ENCODE measurements around the gene GFER. TPM values are rescaled to one million over a fixed set of nuclear protein-coding genes. Genes with fewer than 3 reads are reported as not detected.
A peak's percentile ranks its signal among the peaks of the same experiment; 100 is the strongest.

Gene GFER
- polyA plus RNA-seq, 3 donors: 8.1 to 22.7 (median 22.4) TPM

DNA sequence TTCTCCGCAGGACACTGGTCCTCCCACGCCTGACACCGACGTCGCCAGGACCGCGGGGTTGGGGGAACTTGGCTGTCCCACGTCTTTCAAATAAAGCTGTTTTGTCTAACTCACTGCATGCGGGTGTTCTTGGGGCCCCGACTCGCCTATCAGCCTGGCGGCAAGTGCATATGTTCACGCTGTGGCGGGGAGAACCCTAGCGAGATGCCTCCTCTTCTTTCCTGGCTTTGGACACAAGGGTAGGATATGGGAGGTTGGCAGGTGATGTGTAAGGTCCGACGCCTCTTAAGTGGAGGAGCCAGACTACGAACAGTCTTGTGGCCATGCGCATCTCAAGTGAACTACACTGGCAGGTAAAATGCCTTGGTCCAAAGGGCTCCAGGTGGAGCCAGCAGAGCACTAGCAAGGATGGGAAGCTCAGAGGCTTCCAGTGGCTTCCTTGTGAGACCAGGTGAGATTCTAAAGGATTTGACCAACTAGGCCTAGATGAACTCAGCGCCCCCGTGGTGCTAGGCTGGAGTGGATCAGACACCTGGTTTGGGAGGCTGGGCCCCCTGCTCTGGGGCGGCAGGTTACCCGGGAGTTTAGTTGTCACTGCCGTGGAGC is 18.5 kb upstream of the GFER start:
- H3K27ac Mint-ChIP-seq: peak overlapping the region; percentile 93 to 97 (median 95)
- Histone ChIP-seq H3K27ac (ENCODE audit: low read depth in 1 of 2, low read length in 2 of 2) (peak overlapping the region; percentile 93), H3K36me3 (replicated peaks in 1 of 2; ENCODE audit: control insufficient read depth in 1 of 2, insufficient read depth in 2 of 2, low read length in 2 of 2) (peaks cover 21% of the 10 kb centered on the region in 2 donors), H4K20me1 (ENCODE audit: insufficient read depth, low read length) (peaks cover 33% of the 10 kb centered on the region), H2AFZ (ENCODE audit: insufficient read depth, low read depth, low read length, poor library complexity, severe bottlenecking) (peak overlapping the region; percentile 75), H3K27me3 (ENCODE audit: control insufficient read depth in 2 of 2, insufficient read depth in 2 of 2, low read length in 2 of 2) (no peaks in the 10 kb centered on the region), H3K4me2 (replicated peaks; ENCODE audit: extremely low read depth, low read length, poor library complexity, severe bottlenecking) (peak overlapping the region; percentile 84), H3K9ac (ENCODE audit: insufficient read depth, low read length, poor library complexity, severe bottlenecking) (peak overlapping the region; percentile 95), H3K4me3 (replicated peaks in 1 of 3; ENCODE audit: low read depth in 2 of 3, low read length in 3 of 3) (peak overlapping the region; percentile 55 to 91 (median 82)), H3K79me2 (ENCODE audit: insufficient read depth, low read length) (peaks cover 40% of the 10 kb centered on the region), H3K9me3 (replicated peaks in 1 of 2; ENCODE audit: control insufficient read depth in 1 of 2, insufficient read depth in 1 of 2, low read length in 2 of 2) (no peaks in the 10 kb centered on the region), H3K4me1 (ENCODE audit: control insufficient read depth in 1 of 2, insufficient read depth in 2 of 2, low read length in 2 of 2) (peaks cover 26 to 33% of the 10 kb centered on the region in 2 donors)
- H3K4me3 Mint-ChIP-seq: peak overlapping the region; percentile 89 to 92
- 30% methylated on average over 21 of the region's 24 CpGs for WGBS (ENCODE audit: insufficient coverage)
- intact Hi-C loops (cut with micrococcal nuclease): no loop called here
- peaks cover 0 to 2% (median 0%) of the 10 kb centered on the region in 3 donors for H3K27me3 Mint-ChIP-seq (ENCODE audit: low read depth in 3 of 3)
- DNase-seq: no peak
- H3K4me1 Mint-ChIP-seq: peaks cover 32% of the 10 kb centered on the region
- H3K36me3 Mint-ChIP-seq: peaks cover 24 to 30% of the 10 kb centered on the region in 2 donors
- peaks cover 0 to 2% (median 0%) of the 10 kb centered on the region in 7 donors for H3K9me3 Mint-ChIP-seq
- TF ChIP-seq, protein P1, sequence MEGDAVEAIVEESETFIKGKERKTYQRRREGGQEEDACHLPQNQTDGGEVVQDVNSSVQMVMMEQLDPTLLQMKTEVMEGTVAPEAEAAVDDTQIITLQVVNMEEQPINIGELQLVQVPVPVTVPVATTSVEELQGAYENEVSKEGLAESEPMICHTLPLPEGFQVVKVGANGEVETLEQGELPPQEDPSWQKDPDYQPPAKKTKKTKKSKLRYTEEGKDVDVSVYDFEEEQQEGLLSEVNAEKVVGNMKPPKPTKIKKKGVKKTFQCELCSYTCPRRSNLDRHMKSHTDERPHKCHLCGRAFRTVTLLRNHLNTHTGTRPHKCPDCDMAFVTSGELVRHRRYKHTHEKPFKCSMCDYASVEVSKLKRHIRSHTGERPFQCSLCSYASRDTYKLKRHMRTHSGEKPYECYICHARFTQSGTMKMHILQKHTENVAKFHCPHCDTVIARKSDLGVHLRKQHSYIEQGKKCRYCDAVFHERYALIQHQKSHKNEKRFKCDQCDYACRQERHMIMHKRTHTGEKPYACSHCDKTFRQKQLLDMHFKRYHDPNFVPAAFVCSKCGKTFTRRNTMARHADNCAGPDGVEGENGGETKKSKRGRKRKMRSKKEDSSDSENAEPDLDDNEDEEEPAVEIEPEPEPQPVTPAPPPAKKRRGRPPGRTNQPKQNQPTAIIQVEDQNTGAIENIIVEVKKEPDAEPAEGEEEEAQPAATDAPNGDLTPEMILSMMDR (IDR thresholded peaks at IDR 0.05): no peak

- Histone ChIP-seq H3K4me3 (replicated peaks in 1 of 3; ENCODE audit: low read depth in 2 of 3, low read length in 3 of 3) (peak within 1 kb of the TSS in 2 of 3 experiments; percentile 82 to 91), H3K27me3 (ENCODE audit: control insufficient read depth in 2 of 2, insufficient read depth in 2 of 2, low read length in 2 of 2) (no peaks in the 10 kb centered on the region), H3K27ac (ENCODE audit: low read depth in 1 of 2, low read length in 2 of 2) (peak within 1 kb of the TSS; percentile 93), H3K79me2 (ENCODE audit: insufficient read depth, low read length) (peaks cover 36% of the 10 kb centered on the region), H3K4me1 (ENCODE audit: control insufficient read depth in 1 of 2, insufficient read depth in 2 of 2, low read length in 2 of 2) (peaks cover 27 to 33% of the 10 kb centered on the region in 2 donors), H3K4me2 (replicated peaks; ENCODE audit: extremely low read depth, low read length, poor library complexity, severe bottlenecking) (peak within 1 kb of the TSS; percentile 84), H2AFZ (ENCODE audit: insufficient read depth, low read depth, low read length, poor library complexity, severe bottlenecking) (no peak within 1 kb of the TSS), H3K9ac (ENCODE audit: insufficient read depth, low read length, poor library complexity, severe bottlenecking) (peak within 1 kb of the TSS; percentile 95), H4K20me1 (ENCODE audit: insufficient read depth, low read length) (peaks cover 27% of the 10 kb centered on the region), H3K36me3 (replicated peaks in 1 of 2; ENCODE audit: control insufficient read depth in 1 of 2, insufficient read depth in 2 of 2, low read length in 2 of 2) (peaks cover 16 to 17% of the 10 kb centered on the region in 2 donors), H3K9me3 (replicated peaks in 1 of 2; ENCODE audit: control insufficient read depth in 1 of 2, insufficient read depth in 1 of 2, low read length in 2 of 2) (no peaks in the 10 kb centered on the region)
- TF ChIP-seq, protein P1 (IDR thresholded peaks at IDR 0.05): no peak
- Mint-ChIP-seq H3K9me3 (peaks cover 0 to 2% (median 0%) of the 10 kb centered on the region in 7 donors), H3K27ac (peak within 1 kb of the TSS; percentile 93 to 97 (median 95)), H3K4me1 (peaks cover 31% of the 10 kb centered on the region), H3K4me3 (peak within 1 kb of the TSS; percentile 89 to 92), H3K27me3 (ENCODE audit: low read depth in 3 of 3) (peaks cover 0 to 2% (median 0%) of the 10 kb centered on the region in 3 donors), H3K36me3 (peaks cover 20 to 25% of the 10 kb centered on the region in 2 donors)
- 97% methylated on average over 6 of the region's 6 CpGs for WGBS (ENCODE audit: insufficient coverage)
- no peak for DNase-seq
- intact Hi-C loops (cut with micrococcal nuclease): no loop called here
These were observed 17.5 kb upstream of the GFER start, which contains the start of gene RNF151 for GRCh38 chr16:1966460-1966859. TSS of gene RNF151 (plus strand) at chr16:1966856. CDS start at chr16:1966882, 26 bp downstream.
